OCI-LY3 (cell line): ENCODE measurements around the gene CABP4.

Experiments
- H2AFZ ChIP-seq: fragments of 200-600, 300-600 bp; shearing (Covaris generic); 2 replicates; pipeline ENCODE4 v1.6.0; 2014; ENCODE audit warnings: antibody characterized with exemption, low read depth, low read length
- H3K27ac ChIP-seq: fragments of 200-600, 300-600 bp; sonication (generic); 2 replicates; pipeline ENCODE4 v1.5.1; 2014; ENCODE audit warnings: mild to moderate bottlenecking, low read length, moderate library complexity, mixed read lengths
- H3K27me3 ChIP-seq: fragments of 200-600, 300-600 bp; sonication (generic); 2 replicates; pipeline ENCODE4 v1.6.1; 2014; ENCODE audit warnings: low read depth, low read length, mixed read lengths
- H3K36me3 ChIP-seq: fragments of 200-600, 300-600 bp; sonication (generic); replicated peaks from 2 replicates; pipeline ENCODE3; 2014; ENCODE audit warnings: low read depth, low read length, mixed read lengths
- H3K4me1 ChIP-seq: fragments of 300-600, 200-600 bp; sonication (generic); 2 replicates; pipeline ENCODE4 v1.6.1; 2014; ENCODE audit warnings: low read length, mixed read lengths
- H3K4me2 ChIP-seq: fragments of 200-600, 300-600 bp; sonication (generic); 2 replicates; pipeline ENCODE4 v1.6.1; 2014; ENCODE audit warnings: low read length, mixed read lengths
- H3K4me3 ChIP-seq: fragments of 300-600, 200-600 bp; sonication (generic); 2 replicates; pipeline ENCODE4 v1.5.1; 2014; ENCODE audit warnings: antibody characterized with exemption, mild to moderate bottlenecking, low read length, moderate library complexity
- H3K79me2 ChIP-seq: fragments of 300-600, 200-600 bp; shearing (Covaris generic); 2 replicates; pipeline ENCODE4 v1.6.1; 2014; ENCODE audit warnings: mild to moderate bottlenecking, low read length, mixed read lengths
- H3K9ac ChIP-seq: fragments of 300-600, 200-600 bp; shearing (Covaris generic); 2 replicates; pipeline ENCODE4 v1.6.0; 2014; ENCODE audit warnings: mild to moderate bottlenecking, low read length, moderate library complexity
- H3K9me3 ChIP-seq: fragments of 200-600, 300-600 bp; shearing (Covaris generic); 2 replicates; pipeline ENCODE4 v1.6.1; 2014; ENCODE audit warnings: low read length, mixed read lengths; ENCODE audit not compliant: insufficient read depth
- H4K20me1 ChIP-seq: fragments of 200-600, 300-600 bp; sonication (generic); 2 replicates; pipeline ENCODE4 v1.6.1; 2016; ENCODE audit warnings: low read length, mixed read lengths; ENCODE audit not compliant: insufficient read depth
- CTCF ChIP-seq: fragments of 200-600, 300-600 bp; sonication (generic); IDR thresholded peaks from 2 replicates; pipeline ENCODE4 v1.5.1; 2014; ENCODE audit warnings: antibody characterized with exemption, low read length, low read depth
- EZH2phosphoT487 ChIP-seq: fragments of 200-600 bp; shearing (Covaris generic); IDR thresholded peaks from 2 replicates; pipeline ENCODE4 v1.6.1; 2018; ENCODE audit warnings: antibody characterized with exemption, mixed run types, low read depth

The CABP4 gene

GRCh38 chr11:67433536-67434394 is 21.4 kb upstream of the CABP4 start:
- H3K4me2 ChIP-seq = peak overlapping the region; percentile 99
- peaks cover 56% of the 10 kb centered on the region for H3K4me1 ChIP-seq
- peaks cover 41% of the 10 kb centered on the region for H3K36me3 ChIP-seq
- TF ChIP-seq EZH2phosphoT487 = no peak
- TF ChIP-seq CTCF = no peak
- no peaks in the 10 kb centered on the region for H3K27me3 ChIP-seq
- H3K9ac ChIP-seq = peak overlapping the region; percentile 99
- H3K4me3 ChIP-seq = peak overlapping the region; percentile 83
- no peak overlapping the region for H2AFZ ChIP-seq
- H3K9me3 ChIP-seq = no peaks in the 10 kb centered on the region
- H3K79me2 ChIP-seq = peaks cover 56% of the 10 kb centered on the region
- peak overlapping the region; percentile 96 for H3K27ac ChIP-seq
- no peaks in the 10 kb centered on the region for H4K20me1 ChIP-seq

GRCh38 chr11:67434395-67434881 is 20.7 kb upstream of the CABP4 start:
- H3K4me1 ChIP-seq = peaks cover 58% of the 10 kb centered on the region
- no peaks in the 10 kb centered on the region for H4K20me1 ChIP-seq
- H3K79me2 ChIP-seq = peaks cover 56% of the 10 kb centered on the region
- H2AFZ ChIP-seq = no peak overlapping the region
- H3K36me3 ChIP-seq = peaks cover 39% of the 10 kb centered on the region
- H3K4me2 ChIP-seq = peak overlapping the region; percentile 99
- H3K4me3 ChIP-seq = peak overlapping the region; percentile 83
- peak overlapping the region; percentile 99 for H3K9ac ChIP-seq
- TF ChIP-seq CTCF = no peak
- no peak for TF ChIP-seq EZH2phosphoT487
- H3K27me3 ChIP-seq = no peaks in the 10 kb centered on the region
- H3K9me3 ChIP-seq = no peaks in the 10 kb centered on the region
- H3K27ac ChIP-seq = peak overlapping the region; percentile 96

- Histone ChIP-seq H3K79me2 (peaks cover 48% of the 10 kb centered on the region), H3K4me2 (peak overlapping the region; percentile 99), H2AFZ (no peak overlapping the region), H3K4me1 (peaks cover 58% of the 10 kb centered on the region), H3K4me3 (peak overlapping the region; percentile 83), H3K27ac (peak overlapping the region; percentile 96), H3K9me3 (no peaks in the 10 kb centered on the region), H3K9ac (peak overlapping the region; percentile 99), H3K27me3 (no peaks in the 10 kb centered on the region), H4K20me1 (no peaks in the 10 kb centered on the region), H3K36me3 (peaks cover 41% of the 10 kb centered on the region)
- TF ChIP-seq EZH2phosphoT487 (no peak), CTCF (no peak)
These were observed 20.0 kb upstream of the CABP4 start for GRCh38 chr11:67435031-67435726.
